NCI-H1694 (cell line): Measurements from ENCODE around the gene ATL1.
"Not testable (repeated sequence)": the region's sequence is repeated elsewhere in the genome, so short reads cannot be mapped to it uniquely, and the experiment has no call there.

ENCODE experiments used
- DNase-seq: peaks from one replicate; lab custom pipeline; 2025; lab: John Stamatoyannopoulos, UW

ATL1 gene

GRCh38 chr14:50658203-50658602 lies 98.3 kb downstream of the ATL1 start:
- no peak for DNase-seq

GRCh38 chr14:50659327-50659974 lies 99.5 kb downstream of the ATL1 start:
- no peak for DNase-seq

- not testable (repeated sequence) for DNase-seq
Observed at GRCh38 chr14:50664579-50664978, 104.6 kb downstream of the ATL1 start.

- DNase-seq, result not testable (repeated sequence)
Observed at GRCh38 chr14:50665300-50665699, 105.4 kb downstream of the ATL1 start.

- DNase-seq, result peak; percentile 2
Observed at GRCh38 chr14:50666772-50667683, 107.1 kb downstream of the ATL1 start.

- DNase-seq, result no peak
Observed at GRCh38 chr14:50667684-50667995, 107.7 kb downstream of the ATL1 start.

GRCh38 chr14:50667996-50668825 lies 108.3 kb downstream of the ATL1 start, which contains the start of gene SAV1:
SAV1 (minus strand) TSS chr14:50668306; CDS start chr14:50667967, 339 bp downstream.
- peak; percentile 74 for DNase-seq

- DNase-seq, result no peak
Observed at GRCh38 chr14:50668826-50669143, 108.8 kb downstream of the ATL1 start.

GRCh38 chr14:50669441-50669986 lies 109.6 kb downstream of the ATL1 start:
- no peak for DNase-seq

GRCh38 chr14:50670196-50670865 lies 110.4 kb downstream of the ATL1 start:
- DNase-seq, result no peak

GRCh38 chr14:50670866-50671256 lies 110.9 kb downstream of the ATL1 start:
- no peak for DNase-seq

GRCh38 chr14:50675597-50675996 lies 115.7 kb downstream of the ATL1 start:
- DNase-seq, result no peak

GRCh38 chr14:50676814-50677516 lies 117.0 kb downstream of the ATL1 start:
- DNase-seq, result no peak

- no peak for DNase-seq
Observed at GRCh38 chr14:50677527-50678063, 117.7 kb downstream of the ATL1 start.

GRCh38 chr14:50678163-50678562 lies 118.2 kb downstream of the ATL1 start:
- no peak for DNase-seq

- no peak for DNase-seq
Observed at GRCh38 chr14:50679674-50680073, 119.7 kb downstream of the ATL1 start.
